Mesenchymal stem cell (in vitro differentiated cells and primary cell): ENCODE measurements around the gene ZMIZ2.
A peak's percentile ranks its signal among the peaks of the same experiment; 100 is the strongest.
"Not testable (repeated sequence)": the region's sequence is repeated elsewhere in the genome, so short reads cannot be mapped to it uniquely, and the experiment has no call there.

ENCODE experiments used
- DNase-seq: peaks from one replicate; pipeline ENCODE4 v3.0.0-alpha.2; 2013
- H2AFZ ChIP-seq: one replicate; pipeline ENCODE4 v1.6.1; 2013; ENCODE audit warnings: low read depth, mild to moderate bottlenecking, control low read depth, inconsistent platforms, low read length, moderate library complexity
- H2AK5ac ChIP-seq: 2 replicates; pipeline ENCODE4 v1.6.1; 2013; ENCODE audit warnings: low read length, moderate library complexity, mild to moderate bottlenecking, inconsistent platforms; ENCODE audit not compliant: severe bottlenecking
- H2BK120ac ChIP-seq: one replicate; pipeline ENCODE4 v1.6.1; 2013; ENCODE audit warnings: low read depth, mild to moderate bottlenecking, inconsistent platforms, low read length, moderate library complexity
- H2BK12ac ChIP-seq, 2 experiments: one replicate each; pipeline ENCODE4 v1.6.1; 2013; ENCODE audit warnings: inconsistent platforms in 2 of 2, low read length in 2 of 2, mild to moderate bottlenecking in 2 of 2, moderate library complexity in 2 of 2, control low read depth in 1 of 2
- H2BK15ac ChIP-seq: one replicate; pipeline ENCODE4 v1.6.1; 2013; ENCODE audit warnings: mild to moderate bottlenecking, low read depth, inconsistent platforms; ENCODE audit not compliant: poor library complexity, severe bottlenecking
- H2BK5ac ChIP-seq: 2 replicates; pipeline ENCODE4 v1.6.1; 2013; ENCODE audit warnings: low read depth, mild to moderate bottlenecking, low read length, control low read depth, inconsistent platforms; ENCODE audit not compliant: poor library complexity, severe bottlenecking
- H3K14ac ChIP-seq, 2 experiments: one replicate each; pipeline ENCODE4 v1.6.1; 2013; ENCODE audit warnings: inconsistent platforms in 2 of 2, low read length in 2 of 2, control low read depth in 1 of 2, mild to moderate bottlenecking in 1 of 2, moderate library complexity in 1 of 2
- H3K18ac ChIP-seq, 2 experiments: one replicate each; pipeline ENCODE4 v1.6.1; 2013; ENCODE audit warnings: inconsistent platforms in 2 of 2, low read length in 2 of 2, control low read depth in 1 of 2, low read depth in 1 of 2, mild to moderate bottlenecking in 1 of 2
- H3K23ac ChIP-seq, 2 experiments: one replicate each; pipeline ENCODE4 v1.6.1; 2013; ENCODE audit warnings: inconsistent platforms in 2 of 2, low read length in 2 of 2, mild to moderate bottlenecking in 2 of 2, moderate library complexity in 2 of 2, control low read depth in 1 of 2
- H3K27ac ChIP-seq: 2 replicates; pipeline ENCODE4 v1.5.1; 2013; ENCODE audit warnings: mild to moderate bottlenecking, moderate library complexity, low read length, control low read depth, inconsistent platforms; ENCODE audit not compliant: poor library complexity, severe bottlenecking
- H3K27me3 ChIP-seq, 2 experiments: 2 replicates each; pipeline versions ENCODE4 v1.6.1 to v1.7.0; 2013; ENCODE audit warnings: low read length in 2 of 2, mild to moderate bottlenecking in 2 of 2, moderate library complexity in 2 of 2, control low read depth in 1 of 2, inconsistent platforms in 1 of 2; ENCODE audit not compliant: control insufficient read depth in 1 of 2, insufficient read depth in 1 of 2
- H3K36me3 ChIP-seq, 2 experiments: 2 replicates each; pipeline versions ENCODE4 v1.6.1 to v1.7.0; 2013; ENCODE audit warnings: low read length in 2 of 2, control low read depth in 1 of 2, inconsistent platforms in 1 of 2, low read depth in 1 of 2, mild to moderate bottlenecking in 1 of 2; ENCODE audit not compliant: insufficient read depth in 2 of 2, control insufficient read depth in 1 of 2
- H3K4ac ChIP-seq, 2 experiments: one replicate each; pipeline ENCODE4 v1.6.1; 2013; ENCODE audit warnings: inconsistent platforms in 2 of 2, low read length in 2 of 2, mild to moderate bottlenecking in 2 of 2, moderate library complexity in 2 of 2, control low read depth in 1 of 2, low read depth in 1 of 2
- H3K4me1 ChIP-seq: 2 replicates; pipeline ENCODE4 v1.6.1; 2013; ENCODE audit warnings: low read depth, low read length, control low read depth; ENCODE audit not compliant: control insufficient read depth, insufficient read depth
- H3K4me2 ChIP-seq: 2 replicates; pipeline ENCODE4 v1.6.1; 2013; ENCODE audit warnings: low read length, mild to moderate bottlenecking, inconsistent platforms; ENCODE audit not compliant: poor library complexity, severe bottlenecking
- H3K4me3 ChIP-seq, 2 experiments: 2 replicates each; pipeline versions ENCODE4 v1.5.1 to v1.7.0; 2013; ENCODE audit warnings: low read length in 2 of 2, mild to moderate bottlenecking in 2 of 2, control low read depth in 1 of 2, low read depth in 1 of 2; ENCODE audit not compliant: insufficient read depth in 1 of 2
- H3K79me1 ChIP-seq: replicated peaks from 2 replicates; pipeline ENCODE4 v1.6.1; 2013; ENCODE audit warnings: mild to moderate bottlenecking, control low read depth, low read length, inconsistent platforms; ENCODE audit not compliant: poor library complexity, severe bottlenecking
- H3K9ac ChIP-seq: 2 replicates; pipeline ENCODE4 v1.7.0; 2013; ENCODE audit warnings: mild to moderate bottlenecking, low read length, moderate library complexity
- H3K9me3 ChIP-seq: 2 replicates; pipeline ENCODE4 v1.7.0; 2013; ENCODE audit warnings: mild to moderate bottlenecking, low read length; ENCODE audit not compliant: control insufficient read depth
- H4K8ac ChIP-seq: one replicate; pipeline ENCODE4 v1.6.1; 2013; ENCODE audit warnings: inconsistent platforms, mild to moderate bottlenecking, low read length, moderate library complexity
- H4K91ac ChIP-seq: one replicate; pipeline ENCODE4 v1.6.1; 2013; ENCODE audit warnings: mild to moderate bottlenecking, low read length, inconsistent platforms
- WGBS: methylation state at CpG from one replicate; pipeline ENCODE4 v1.1.7; 2013; ENCODE audit warnings: mixed read lengths; 5-methylcytosine and 5-hydroxymethylcytosine counted together

Gene ZMIZ2

DNA sequence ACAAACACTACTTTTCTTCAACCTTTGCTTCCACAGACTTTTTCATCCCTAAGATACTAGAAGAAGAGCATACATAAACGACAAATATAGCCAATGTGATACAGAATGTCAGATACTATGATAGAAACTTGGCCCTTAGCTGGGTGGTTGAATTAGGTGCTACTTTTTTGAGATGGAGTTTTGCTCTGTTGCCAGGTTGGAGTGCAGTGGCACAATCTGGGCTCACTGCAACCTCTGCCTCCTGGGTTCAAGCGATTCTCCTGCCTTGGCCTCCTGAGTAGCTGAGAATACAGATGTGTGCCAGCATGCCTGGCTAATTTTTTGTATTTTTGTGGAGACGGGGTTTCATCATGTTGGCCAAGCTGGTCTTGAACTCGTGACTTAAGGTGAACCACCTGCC lies 51.3 kb downstream of the ZMIZ2 start:
- no peak overlapping the region for H3K4me2 ChIP-seq
- WGBS: 94% methylated on average over 3 of the region's 4 CpGs
- H3K4me1 ChIP-seq: peaks cover 13% of the 10 kb centered on the region
- no peak overlapping the region for H2AFZ ChIP-seq
- no peaks in the 10 kb centered on the region for H3K9me3 ChIP-seq
- no peak overlapping the region for H2BK15ac ChIP-seq
- no peak overlapping the region for H3K27ac ChIP-seq
- H4K8ac ChIP-seq: no peak overlapping the region
- H3K36me3 ChIP-seq: peaks cover 43 to 65% of the 10 kb centered on the region in 2 experiments
- H3K23ac ChIP-seq: no peak overlapping the region
- no peak overlapping the region for H3K4me3 ChIP-seq
- H3K14ac ChIP-seq: no peak overlapping the region
- no peak overlapping the region for H4K91ac ChIP-seq
- DNase-seq: no peak
- no peak overlapping the region for H2BK120ac ChIP-seq
- H3K4ac ChIP-seq: no peak overlapping the region
- no peak overlapping the region for H2AK5ac ChIP-seq
- H3K27me3 ChIP-seq: no peaks in the 10 kb centered on the region
- H3K79me1 ChIP-seq: peaks cover 13% of the 10 kb centered on the region
- H3K18ac ChIP-seq: no peak overlapping the region
- no peak overlapping the region for H3K9ac ChIP-seq
- no peak overlapping the region for H2BK5ac ChIP-seq
- H2BK12ac ChIP-seq: no peak overlapping the region

DNA sequence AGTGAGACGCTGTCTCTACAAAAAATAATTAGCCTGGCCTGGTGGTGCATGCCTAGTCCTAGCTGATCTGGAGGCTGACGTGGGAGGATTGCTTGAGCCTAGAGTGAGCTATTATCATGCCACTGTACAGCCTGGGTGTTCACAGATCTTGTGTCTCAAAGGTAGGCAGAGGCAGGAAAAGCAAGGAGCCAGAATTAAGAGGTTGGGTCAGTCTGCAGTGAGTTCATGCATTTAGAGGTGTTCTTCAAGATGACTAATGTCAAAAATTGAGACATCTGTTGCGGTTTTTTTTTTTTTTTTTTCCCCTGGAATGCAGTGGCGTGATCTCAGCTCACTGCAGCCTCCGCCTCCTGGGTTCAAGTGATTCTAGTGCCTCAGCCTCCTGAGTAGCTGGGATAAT lies 53.2 kb downstream of the ZMIZ2 start:
- peak overlapping the region in 1 of 2 experiments; percentile 56 for H3K18ac ChIP-seq
- DNase-seq: peak; percentile 43
- 67% methylated on average over 5 of the region's 5 CpGs for WGBS
- H2AFZ ChIP-seq: no peak overlapping the region
- peak overlapping the region in 1 of 2 experiments; percentile 92 for H3K23ac ChIP-seq
- H2BK120ac ChIP-seq: no peak overlapping the region
- H3K14ac ChIP-seq: no peak overlapping the region
- peak overlapping the region; percentile 15 for H3K9ac ChIP-seq
- H2BK12ac ChIP-seq: peak overlapping the region in 1 of 2 experiments; percentile 34
- no peak overlapping the region for H2AK5ac ChIP-seq
- H3K4me3 ChIP-seq: no peak overlapping the region
- H3K27me3 ChIP-seq: no peaks in the 10 kb centered on the region
- H3K79me1 ChIP-seq: peaks cover 10% of the 10 kb centered on the region
- no peak overlapping the region for H4K91ac ChIP-seq
- H3K4ac ChIP-seq: no peak overlapping the region
- peaks cover 43 to 65% of the 10 kb centered on the region in 2 experiments for H3K36me3 ChIP-seq
- peak overlapping the region; percentile 61 for H3K27ac ChIP-seq
- H3K4me2 ChIP-seq: no peak overlapping the region
- H2BK15ac ChIP-seq: no peak overlapping the region
- H3K9me3 ChIP-seq: no peaks in the 10 kb centered on the region
- H3K4me1 ChIP-seq: peaks cover 10% of the 10 kb centered on the region
- H4K8ac ChIP-seq: peak overlapping the region; percentile 12
- no peak overlapping the region for H2BK5ac ChIP-seq

DNA sequence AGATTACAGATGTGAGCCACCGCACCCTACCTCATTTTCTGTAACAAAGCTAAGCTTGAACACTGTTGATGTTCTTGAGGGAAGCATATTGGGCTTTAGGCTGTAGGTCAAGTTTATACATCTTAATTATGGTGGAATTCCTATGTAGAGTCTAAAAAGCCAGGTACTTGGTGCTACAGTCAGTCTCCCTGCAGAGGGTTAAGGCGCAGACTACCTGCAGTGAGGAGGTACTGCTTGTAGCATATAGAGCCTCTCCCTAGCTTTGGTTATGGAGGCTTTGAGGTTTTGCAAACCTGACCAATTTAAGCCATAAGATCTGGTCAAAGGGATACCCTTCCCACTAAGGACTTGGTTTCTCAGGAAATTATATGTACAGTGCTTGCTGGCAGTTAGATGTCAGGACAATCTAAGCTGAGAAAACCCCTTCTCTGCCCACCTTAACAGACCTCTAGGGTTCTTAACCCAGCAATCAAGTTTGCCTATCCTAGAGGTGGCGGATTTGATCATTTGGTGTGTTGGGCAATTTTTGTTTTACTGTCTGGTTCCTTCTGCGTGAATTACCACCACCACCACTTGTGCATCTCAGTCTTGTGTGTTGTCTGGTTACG lies 53.9 kb downstream of the ZMIZ2 start:
- Histone ChIP-seq H2AFZ (no peak overlapping the region), H3K9me3 (no peaks in the 10 kb centered on the region), H4K8ac (no peak overlapping the region), H3K23ac (no peak overlapping the region), H3K9ac (peak overlapping the region; percentile 1), H3K79me1 (peaks cover 10% of the 10 kb centered on the region), H3K14ac (no peak overlapping the region), H3K27ac (peak overlapping the region; percentile 1), H2BK5ac (no peak overlapping the region), H2BK12ac (no peak overlapping the region), H3K18ac (peak overlapping the region in 1 of 2 experiments; percentile 8), H3K4me2 (no peak overlapping the region), H2AK5ac (no peak overlapping the region), H3K4me3 (no peak overlapping the region), H3K36me3 (peaks cover 43 to 65% of the 10 kb centered on the region in 2 experiments), H4K91ac (no peak overlapping the region), H3K4me1 (peaks cover 10% of the 10 kb centered on the region), H3K27me3 (no peaks in the 10 kb centered on the region), H2BK15ac (no peak overlapping the region), H3K4ac (no peak overlapping the region), H2BK120ac (no peak overlapping the region)
- no peak for DNase-seq
- over 99% methylated on average over 5 of the region's 5 CpGs for WGBS

DNA sequence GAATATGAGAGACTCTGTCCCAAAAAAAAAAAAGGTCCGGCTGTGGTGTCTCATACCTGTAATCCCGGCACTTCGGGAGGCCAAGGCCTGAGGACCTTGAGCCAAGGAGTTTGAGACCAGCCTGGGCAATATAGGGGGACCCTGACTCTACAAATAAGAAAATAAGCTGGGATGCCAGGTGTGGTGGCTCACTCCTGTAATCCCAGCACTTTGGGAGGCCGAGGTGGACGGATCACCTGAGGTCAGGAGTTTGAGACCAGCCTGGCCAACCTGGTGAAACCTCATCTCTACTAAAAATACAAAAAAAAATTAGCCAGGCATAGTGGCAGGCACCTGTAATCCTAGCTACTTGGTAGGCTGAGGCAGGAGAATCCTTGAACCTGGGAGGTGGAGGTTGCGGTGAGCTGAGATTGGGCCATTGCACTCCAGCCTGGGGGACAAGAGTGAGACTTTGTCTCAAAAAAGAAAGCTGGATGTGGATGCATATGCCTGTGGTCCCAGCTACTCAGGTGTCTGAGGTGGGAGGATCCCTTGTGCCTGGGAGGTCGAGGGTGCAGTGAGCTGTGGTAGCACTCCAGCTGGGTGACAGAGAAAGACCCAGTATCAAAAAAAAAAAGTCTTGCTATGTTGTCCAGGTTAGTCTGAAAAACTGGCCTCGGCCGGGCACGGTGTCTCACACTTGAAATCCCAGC lies 55.3 kb downstream of the ZMIZ2 start:
- not testable (repeated sequence) for H2BK12ac ChIP-seq, H3K23ac ChIP-seq, H3K4me2 ChIP-seq, H3K4ac ChIP-seq, DNase-seq, H2AFZ ChIP-seq, H2BK15ac ChIP-seq, H2BK5ac ChIP-seq, H3K27me3 ChIP-seq, H3K14ac ChIP-seq, H3K4me3 ChIP-seq, H3K9ac ChIP-seq, H3K9me3 ChIP-seq, H2AK5ac ChIP-seq, H2BK120ac ChIP-seq, H4K91ac ChIP-seq, H4K8ac ChIP-seq
- Histone ChIP-seq H3K27ac (peak overlapping the region; percentile 43), H3K4me1 (peaks cover 10% of the 10 kb centered on the region), H3K36me3 (peaks cover 43 to 54% of the 10 kb centered on the region in 2 experiments), H3K18ac (peak overlapping the region in 1 of 2 experiments; percentile 12), H3K79me1 (peaks cover 10% of the 10 kb centered on the region)
- 89% methylated on average over 10 of the region's 10 CpGs for WGBS
